ENCODE data around the gene POFUT2. TPM values are rescaled to one million over a fixed set of nuclear protein-coding genes. Genes with fewer than 3 reads are reported as not detected.

POFUT2 gene
- total and polyA plus RNA-seq, 12 donors, result 13.1 to 68.9 (median 32.9) TPM

GRCh38 chr21:45227735-45228134 is 60.0 kb downstream of the POFUT2 start:
- WGBS, 4 donors, result 73 to 81% (median 78%) methylated on average over 8 to 10 of the region's 10 CpGs
- no peaks in the 10 kb centered on the region for H3K4me1 ChIP-seq (replicated peaks in 1 of 2)
- no peaks in the 10 kb centered on the region for H3K36me3 ChIP-seq (replicated peaks in 1 of 2)
- no peaks in the 10 kb centered on the region for H3K9me3 ChIP-seq (replicated peaks in 1 of 3)
- no peaks in the 10 kb centered on the region for H3K27me3 ChIP-seq
- DNase-seq, result no peak
- intact Hi-C loops (cut with DNase I), result no loop called here
- no peak overlapping the region for H3K4me3 ChIP-seq
- TF ChIP-seq POLR2A (IDR thresholded peaks at IDR 0.05), result no peak
- TF ChIP-seq, protein P1, sequence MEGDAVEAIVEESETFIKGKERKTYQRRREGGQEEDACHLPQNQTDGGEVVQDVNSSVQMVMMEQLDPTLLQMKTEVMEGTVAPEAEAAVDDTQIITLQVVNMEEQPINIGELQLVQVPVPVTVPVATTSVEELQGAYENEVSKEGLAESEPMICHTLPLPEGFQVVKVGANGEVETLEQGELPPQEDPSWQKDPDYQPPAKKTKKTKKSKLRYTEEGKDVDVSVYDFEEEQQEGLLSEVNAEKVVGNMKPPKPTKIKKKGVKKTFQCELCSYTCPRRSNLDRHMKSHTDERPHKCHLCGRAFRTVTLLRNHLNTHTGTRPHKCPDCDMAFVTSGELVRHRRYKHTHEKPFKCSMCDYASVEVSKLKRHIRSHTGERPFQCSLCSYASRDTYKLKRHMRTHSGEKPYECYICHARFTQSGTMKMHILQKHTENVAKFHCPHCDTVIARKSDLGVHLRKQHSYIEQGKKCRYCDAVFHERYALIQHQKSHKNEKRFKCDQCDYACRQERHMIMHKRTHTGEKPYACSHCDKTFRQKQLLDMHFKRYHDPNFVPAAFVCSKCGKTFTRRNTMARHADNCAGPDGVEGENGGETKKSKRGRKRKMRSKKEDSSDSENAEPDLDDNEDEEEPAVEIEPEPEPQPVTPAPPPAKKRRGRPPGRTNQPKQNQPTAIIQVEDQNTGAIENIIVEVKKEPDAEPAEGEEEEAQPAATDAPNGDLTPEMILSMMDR (IDR thresholded peaks at IDR 0.05), result no peak
- H3K27ac ChIP-seq, result no peak overlapping the region

DNA sequence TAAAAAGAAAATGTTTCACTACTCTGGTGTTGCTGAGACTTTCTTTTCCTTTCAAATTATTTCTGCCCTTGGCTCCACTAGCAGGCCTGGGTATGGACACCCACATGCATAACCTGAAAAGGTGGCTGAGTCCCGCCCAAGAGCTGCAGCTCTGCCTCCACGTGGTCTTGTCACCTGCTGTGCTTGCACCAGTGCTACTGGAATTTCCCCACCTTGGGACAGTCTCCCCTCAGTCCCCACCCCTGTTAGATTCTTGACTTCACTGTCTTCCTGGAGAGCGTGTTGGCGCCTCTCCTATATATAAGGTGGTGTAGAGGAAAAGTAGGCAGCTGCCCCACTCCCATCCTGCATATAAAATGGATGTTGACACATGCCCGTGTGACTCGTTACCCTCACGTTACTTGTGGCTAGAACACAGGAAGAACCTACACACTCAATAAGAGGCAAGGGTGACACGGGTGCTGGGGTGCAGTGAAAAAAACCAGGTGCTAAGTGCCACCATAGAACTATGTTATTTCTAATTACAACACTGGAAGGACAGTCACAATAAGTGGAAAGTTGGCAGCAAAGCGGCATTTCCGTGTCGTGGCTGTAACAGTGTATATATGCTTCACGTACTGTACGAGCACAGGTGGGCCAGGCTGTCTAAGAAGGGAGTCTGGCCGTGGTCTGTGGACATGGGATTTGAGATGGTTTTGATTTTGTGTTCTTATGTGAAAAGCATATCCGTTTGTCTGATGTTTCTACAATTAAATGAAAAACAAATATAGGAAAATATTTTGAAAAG is 61.0 kb downstream of the POFUT2 start:
- 64 to 73% (median 68%) methylated on average over 15 of the region's 15 CpGs for WGBS, 4 donors
- Histone ChIP-seq H3K9me3 (replicated peaks in 1 of 3) (no peaks in the 10 kb centered on the region), H3K4me3 (no peak overlapping the region), H3K4me1 (replicated peaks in 1 of 2) (no peaks in the 10 kb centered on the region), H3K36me3 (replicated peaks in 1 of 2) (peaks cover 0 to 6% of the 10 kb centered on the region in 2 donors), H3K27ac (no peak overlapping the region), H3K27me3 (no peaks in the 10 kb centered on the region)
- DNase-seq, result no peak
- intact Hi-C loops (cut with DNase I), result no loop called here
- TF ChIP-seq, protein P1 (IDR thresholded peaks at IDR 0.05), result no peak
- TF ChIP-seq POLR2A (IDR thresholded peaks at IDR 0.05), result no peak

GRCh38 chr21:45225741-45226327 is 61.9 kb downstream of the POFUT2 start:
- Histone ChIP-seq H3K4me1 (replicated peaks in 1 of 2) (no peaks in the 10 kb centered on the region), H3K9me3 (replicated peaks in 1 of 3) (no peaks in the 10 kb centered on the region), H3K27me3 (no peaks in the 10 kb centered on the region), H3K4me3 (no peak overlapping the region), H3K27ac (no peak overlapping the region), H3K36me3 (replicated peaks in 1 of 2) (peaks cover 0 to 15% of the 10 kb centered on the region in 2 donors)
- DNase-seq, result no peak
- WGBS, 4 donors, result 87 to 89% (median 88%) methylated on average over 16 of the region's 16 CpGs
- intact Hi-C loops (cut with DNase I), result no loop called here
- TF ChIP-seq, protein P1 (IDR thresholded peaks at IDR 0.05), result no peak
- TF ChIP-seq POLR2A (IDR thresholded peaks at IDR 0.05), result no peak

GRCh38 chr21:45225041-45225740 is 62.5 kb downstream of the POFUT2 start:
- intact Hi-C loops (cut with DNase I), result no loop called here
- no peaks in the 10 kb centered on the region for H3K4me1 ChIP-seq (replicated peaks in 1 of 2)
- H3K27me3 ChIP-seq, result no peaks in the 10 kb centered on the region
- peaks cover 0 to 19% of the 10 kb centered on the region in 2 donors for H3K36me3 ChIP-seq (replicated peaks in 1 of 2)
- WGBS, 4 donors, result 91 to 96% (median 92%) methylated on average over 11 of the region's 11 CpGs
- no peak overlapping the region for H3K4me3 ChIP-seq
- H3K27ac ChIP-seq, result no peak overlapping the region
- DNase-seq, result no peak
- H3K9me3 ChIP-seq (replicated peaks in 1 of 3), result no peaks in the 10 kb centered on the region
- TF ChIP-seq, protein P1 (IDR thresholded peaks at IDR 0.05), result no peak
- no peak for TF ChIP-seq POLR2A (IDR thresholded peaks at IDR 0.05)

All from adrenal gland (tissue), 12 donors.